Fibroblast of the conjunctiva (primary cell): Measurements from ENCODE around the gene FREM1.
A peak's percentile ranks its signal among the peaks of the same experiment; 100 is the strongest.
"Not testable (repeated sequence)": the region's sequence is repeated elsewhere in the genome, so short reads cannot be mapped to it uniquely, and the experiment has no call there.

Experiments
- DNase-seq: peaks from one replicate; pipeline ENCODE4 v3.0.0-alpha.2; 2010; ENCODE audit warnings: low read depth

The FREM1 gene

GRCh38 chr9:14909961-14910805, at the start of gene FREM1:
TSS of gene FREM1 (minus strand) at chr9:14910428. CDS start at chr9:14868977, 41,451 bp downstream.
- peak; percentile 20 for DNase-seq

GRCh38 chr9:14958989-14959388, 48.8 kb upstream of the FREM1 start:
- no peak for DNase-seq

GRCh38 chr9:14957109-14957508, 46.9 kb upstream of the FREM1 start:
- no peak for DNase-seq

DNA sequence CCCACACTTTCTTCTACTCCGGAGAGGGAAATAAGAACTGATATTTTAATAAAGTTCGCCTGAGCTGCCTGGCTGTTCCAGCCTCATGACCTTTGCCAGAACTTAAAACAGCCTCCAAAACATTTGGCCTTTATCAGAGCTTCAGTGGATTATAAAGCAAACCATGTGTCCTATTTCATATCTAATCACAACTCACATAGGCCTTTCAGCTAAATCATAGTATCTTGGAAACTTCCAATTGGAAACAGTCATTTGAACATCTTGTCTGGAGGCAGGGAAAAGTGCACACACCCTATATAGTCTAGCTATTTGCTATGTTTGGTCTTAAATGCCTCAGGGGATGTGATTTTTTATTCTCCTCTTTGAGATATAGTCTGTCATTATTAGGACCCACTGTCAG, 46.0 kb upstream of the FREM1 start:
- no peak for DNase-seq

GRCh38 chr9:14945351-14945750, 35.1 kb upstream of the FREM1 start:
- DNase-seq = peak; percentile 34

DNA sequence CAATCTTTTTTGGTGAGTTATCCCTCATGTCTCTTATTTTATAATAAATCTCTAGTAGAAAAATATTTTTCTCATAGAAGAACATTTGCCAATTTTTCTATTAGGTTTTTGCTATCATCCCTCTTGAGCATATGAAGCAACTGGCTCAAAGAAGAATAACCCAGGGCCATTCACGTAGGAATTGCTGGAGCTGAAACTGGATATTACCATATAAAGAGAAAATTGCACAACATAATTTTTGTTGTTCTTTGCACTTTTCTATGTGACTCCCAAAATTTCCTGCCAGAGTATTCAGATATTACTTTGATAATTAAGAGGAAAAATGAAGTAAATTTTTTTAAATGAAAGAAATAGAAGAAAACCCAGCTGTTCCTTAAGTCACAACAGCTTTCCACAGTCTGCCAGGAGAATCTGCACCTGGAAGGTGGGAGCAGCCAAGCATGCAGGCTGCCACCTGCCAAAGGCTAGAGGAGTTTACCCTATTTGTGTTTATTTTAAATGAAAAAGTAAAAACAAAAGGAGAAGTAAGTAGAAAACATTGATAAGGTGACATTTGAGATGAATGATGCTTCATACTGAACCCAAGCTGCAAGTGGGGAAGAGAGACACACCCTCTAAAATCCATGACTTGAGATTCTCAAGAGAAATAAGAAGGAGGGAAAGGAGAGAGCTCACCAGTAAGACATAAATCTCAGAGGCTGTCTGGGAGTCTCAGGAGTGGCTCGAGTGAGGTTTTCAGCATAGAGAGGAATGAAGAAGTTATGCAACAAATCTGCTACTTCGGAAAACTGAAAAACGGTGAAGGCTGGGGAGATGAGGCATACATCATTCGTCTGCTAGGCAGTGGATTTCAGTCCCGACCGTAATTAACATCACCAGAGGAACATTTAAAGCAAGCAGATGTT, 31.5 kb upstream of the FREM1 start:
- no peak for DNase-seq

- no peak for DNase-seq
These were observed 29.1 kb upstream of the FREM1 start for GRCh38 chr9:14939378-14939777.

DNA sequence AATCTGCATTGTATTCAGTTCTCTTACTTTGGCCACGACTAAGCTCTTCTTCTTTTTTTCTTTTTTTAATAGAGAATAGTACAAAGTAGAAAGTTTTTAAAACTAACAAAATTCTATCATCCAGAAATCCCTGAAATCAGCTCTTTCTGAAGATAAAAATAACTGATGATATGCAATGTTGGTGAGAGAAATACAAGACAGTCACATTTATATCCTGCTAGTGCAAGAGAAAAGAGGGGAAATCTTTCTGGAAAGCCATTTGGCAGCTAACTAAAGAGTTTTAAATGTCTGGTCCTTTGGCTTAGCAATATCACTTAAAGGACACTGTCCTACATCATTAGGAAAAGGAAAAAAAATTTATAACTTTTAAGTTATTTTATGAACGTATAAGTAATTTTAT, 27.0 kb upstream of the FREM1 start:
- DNase-seq = no peak

DNA sequence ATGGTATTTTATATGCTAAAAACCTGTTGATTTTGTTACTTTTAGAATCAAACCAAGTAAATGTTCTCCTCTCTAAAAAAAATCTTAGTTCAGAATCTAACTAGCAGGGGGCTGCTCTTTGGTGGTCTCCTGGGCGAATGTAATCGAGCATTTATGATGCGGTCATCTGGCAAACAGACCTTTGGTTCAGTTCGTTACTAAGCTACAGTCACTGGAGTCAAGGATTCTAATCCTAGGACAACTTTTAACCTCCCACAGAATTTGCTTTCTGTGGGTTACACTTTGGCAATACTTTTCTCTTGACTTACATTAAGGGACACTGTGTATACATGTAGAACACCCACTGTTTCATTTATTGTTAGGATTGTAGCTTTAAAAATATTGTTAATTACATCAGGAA, 26.3 kb upstream of the FREM1 start:
- no peak for DNase-seq

- no peak for DNase-seq
These were observed 25.7 kb upstream of the FREM1 start for GRCh38 chr9:14935964-14936363.

DNA sequence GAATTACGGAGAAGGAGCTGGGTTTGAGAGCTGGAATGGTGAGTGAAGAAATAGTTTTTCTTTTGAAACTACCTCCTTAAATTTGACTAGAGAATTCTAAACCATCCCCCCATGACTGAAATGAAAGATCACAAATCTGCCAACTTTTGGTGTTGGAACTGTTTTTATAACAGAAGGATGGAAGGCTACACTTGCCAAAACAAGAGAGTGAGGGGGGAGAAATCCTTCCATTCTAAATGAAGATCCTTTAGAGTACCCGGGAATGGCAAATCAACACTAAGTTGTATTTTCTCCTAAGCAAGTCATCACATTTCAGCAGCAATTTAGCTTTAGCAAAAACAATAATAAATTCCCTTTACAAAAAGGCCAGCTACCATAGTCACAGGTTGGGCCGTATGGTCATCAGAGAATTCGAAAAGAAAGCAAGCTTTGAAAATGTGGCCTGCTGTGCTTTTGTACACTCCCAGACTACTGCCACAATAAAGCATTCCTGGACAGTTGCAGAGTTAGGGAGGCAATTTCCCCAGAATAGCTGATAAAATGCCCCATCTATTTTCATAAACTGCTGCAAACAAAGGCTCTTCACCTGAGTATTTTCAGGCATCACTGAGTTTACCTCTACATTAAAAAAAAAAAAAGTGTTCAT, 25.0 kb upstream of the FREM1 start:
- no peak for DNase-seq

DNA sequence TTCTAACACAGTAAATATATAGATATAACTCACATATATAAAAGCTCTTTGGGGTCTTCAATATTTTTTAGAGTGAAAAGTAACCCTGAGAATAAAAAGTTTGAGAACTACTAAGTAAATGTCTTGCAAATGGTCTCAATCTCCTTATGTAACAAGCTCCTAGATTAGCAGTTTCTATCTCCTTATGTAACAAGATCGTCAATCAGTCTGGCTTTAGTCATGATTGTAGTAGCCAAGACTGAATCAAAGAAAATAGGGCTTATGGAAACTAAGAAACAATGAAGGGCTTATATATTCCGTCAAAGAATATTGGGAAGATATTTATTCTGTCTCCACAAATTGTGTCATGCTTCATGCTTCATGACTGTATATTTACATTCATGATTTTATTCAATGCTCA, 22.4 kb upstream of the FREM1 start:
- no peak for DNase-seq

DNA sequence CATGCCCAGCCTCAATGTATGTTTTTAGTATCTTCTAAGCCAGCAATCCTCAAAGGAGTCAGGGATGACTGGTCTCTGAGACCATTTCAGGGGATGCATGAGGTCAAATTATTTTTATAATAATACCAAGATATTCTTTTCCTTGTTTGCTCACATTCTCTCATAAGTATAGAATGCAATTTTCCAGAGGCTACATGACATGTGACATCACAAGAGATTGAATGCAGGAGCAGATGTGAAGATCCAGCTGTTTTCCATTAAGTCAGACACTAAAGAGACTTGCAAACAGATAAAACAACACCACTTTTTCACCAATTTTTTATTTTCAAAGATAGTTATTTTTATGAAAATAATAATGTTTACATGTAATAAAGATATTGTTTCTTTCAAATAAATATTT, 22.0 kb upstream of the FREM1 start:
- DNase-seq = no peak

DNA sequence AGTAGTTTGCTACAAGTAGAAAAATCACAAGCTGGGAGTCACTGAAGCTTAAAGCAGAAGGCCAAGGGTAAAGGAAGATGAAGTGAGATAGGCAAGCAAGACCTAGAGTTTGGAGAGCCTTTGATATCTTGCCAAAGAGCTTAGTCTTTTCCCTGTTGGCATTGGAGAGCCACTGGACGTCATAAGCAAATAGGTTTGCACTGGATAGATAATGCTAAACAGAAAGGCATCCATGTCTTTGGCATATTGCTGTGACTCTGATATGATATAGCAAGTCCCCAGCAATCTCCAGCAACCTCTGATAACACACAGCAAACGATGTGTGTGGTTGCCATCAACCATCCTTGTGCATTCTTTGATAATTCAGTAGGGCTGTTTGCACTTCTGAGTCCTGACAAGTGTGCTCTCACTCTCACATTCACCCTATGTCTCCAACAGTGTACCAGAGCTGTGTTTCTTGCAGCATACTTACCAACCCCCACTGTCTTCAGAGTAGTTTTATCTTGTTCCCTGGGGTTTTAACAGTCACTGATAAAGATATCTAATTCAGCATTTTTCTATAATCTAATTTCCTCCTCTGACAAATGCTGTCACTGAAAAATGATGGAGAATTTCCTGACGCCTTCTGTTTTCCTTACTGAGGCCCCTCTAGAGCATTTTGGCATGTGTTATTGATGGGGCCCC, 16.9 kb upstream of the FREM1 start:
- no peak for DNase-seq

GRCh38 chr9:14924230-14925219, 14.3 kb upstream of the FREM1 start:
- peak; percentile 86 for DNase-seq

GRCh38 chr9:14923701-14924100, 13.5 kb upstream of the FREM1 start:
- no peak for DNase-seq

GRCh38 chr9:14920805-14921204, 10.6 kb upstream of the FREM1 start:
- not testable (repeated sequence) for DNase-seq

DNA sequence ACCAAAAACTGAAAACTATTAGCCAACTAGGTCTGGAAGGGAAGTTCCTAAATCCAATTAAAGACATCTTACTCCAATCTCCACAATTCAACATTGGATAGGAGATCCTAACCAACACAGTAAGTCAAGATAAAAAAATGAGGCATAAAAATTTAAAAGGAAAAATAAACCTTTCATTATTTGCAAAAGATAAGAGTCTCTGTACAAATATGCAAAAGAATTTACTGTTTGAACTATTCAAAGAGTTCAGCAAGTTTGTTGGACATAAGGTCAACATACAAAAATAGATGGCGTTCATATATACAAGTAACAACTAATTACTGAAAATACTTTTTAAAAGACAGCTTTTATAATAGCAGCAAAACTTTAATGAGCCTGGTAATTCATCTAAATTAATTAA, 3.1 kb upstream of the FREM1 start:
- DNase-seq = no peak

DNA sequence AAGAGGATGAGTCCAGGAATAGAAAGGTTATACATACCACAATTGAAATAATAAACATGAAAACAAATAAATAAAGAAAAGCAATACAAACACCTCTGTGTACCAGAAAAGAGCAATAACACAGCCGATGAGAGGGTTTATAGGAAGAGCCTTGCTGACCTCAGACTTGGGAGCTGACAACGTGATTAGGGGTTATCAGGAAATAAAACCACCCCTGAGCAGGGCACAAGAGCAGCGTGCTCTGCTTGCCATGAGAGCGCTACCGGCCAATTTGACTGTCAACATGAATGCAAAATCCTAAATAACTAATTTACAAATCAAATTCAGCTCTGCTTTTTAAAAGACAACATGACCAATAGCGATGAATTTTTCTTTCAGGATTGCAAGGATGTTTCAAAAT, 2.6 kb upstream of the FREM1 start:
- no peak for DNase-seq

- DNase-seq = no peak
These were observed 818 bp upstream of the FREM1 start for GRCh38 chr9:14911046-14911445.

GRCh38 chr9:14909601-14909960, 647 bp downstream of the FREM1 start:
- DNase-seq = no peak
